ENCODE measurements around the gene ZFR2.

- TF ChIP-seq NFXL1 (IDR thresholded peaks at IDR 0.05; ENCODE audit: borderline replicate concordance) (no peak), POLR2AphosphoS5 (IDR thresholded peaks at IDR 0.05; ENCODE audit: low read length) (no peak), MXI1 (IDR thresholded peaks at IDR 0.05; ENCODE audit: low read depth, low read length) (no peak)
- TF ChIP-seq, protein P1, sequence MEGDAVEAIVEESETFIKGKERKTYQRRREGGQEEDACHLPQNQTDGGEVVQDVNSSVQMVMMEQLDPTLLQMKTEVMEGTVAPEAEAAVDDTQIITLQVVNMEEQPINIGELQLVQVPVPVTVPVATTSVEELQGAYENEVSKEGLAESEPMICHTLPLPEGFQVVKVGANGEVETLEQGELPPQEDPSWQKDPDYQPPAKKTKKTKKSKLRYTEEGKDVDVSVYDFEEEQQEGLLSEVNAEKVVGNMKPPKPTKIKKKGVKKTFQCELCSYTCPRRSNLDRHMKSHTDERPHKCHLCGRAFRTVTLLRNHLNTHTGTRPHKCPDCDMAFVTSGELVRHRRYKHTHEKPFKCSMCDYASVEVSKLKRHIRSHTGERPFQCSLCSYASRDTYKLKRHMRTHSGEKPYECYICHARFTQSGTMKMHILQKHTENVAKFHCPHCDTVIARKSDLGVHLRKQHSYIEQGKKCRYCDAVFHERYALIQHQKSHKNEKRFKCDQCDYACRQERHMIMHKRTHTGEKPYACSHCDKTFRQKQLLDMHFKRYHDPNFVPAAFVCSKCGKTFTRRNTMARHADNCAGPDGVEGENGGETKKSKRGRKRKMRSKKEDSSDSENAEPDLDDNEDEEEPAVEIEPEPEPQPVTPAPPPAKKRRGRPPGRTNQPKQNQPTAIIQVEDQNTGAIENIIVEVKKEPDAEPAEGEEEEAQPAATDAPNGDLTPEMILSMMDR (IDR thresholded peaks at IDR 0.05 in 2 of 3, conservative IDR thresholded peaks at IDR 0.05 in 1 of 3; ENCODE audit: control insufficient read depth in 2 of 3, extremely low read depth in 1 of 3, insufficient read depth in 1 of 3, low read depth in 3 of 3, low read length in 3 of 3): no peak
Observed at GRCh38 chr19:3774621-3775373, 94.0 kb downstream of the ZFR2 start.
